WTC11 (cell line): ENCODE results near the gene WAC. TPM values are rescaled to one million over a fixed set of nuclear protein-coding genes. Genes with fewer than 3 reads are reported as not detected.
"Not testable (repeated sequence)": the region's sequence is repeated elsewhere in the genome, so short reads cannot be mapped to it uniquely, and the experiment has no call there.

Source experiments
- ATAC-seq: fragments of 200-7000 bp; cut with Tn5 transposase; 2 replicates; pipeline ENCODE4 v1.10.0; 2021; ENCODE audit warnings: mild to moderate bottlenecking, moderate library complexity
- CTCF ChIA-PET: fragments of 300-600 bp; sonication (Branson Sonifier 250); formaldehyde crosslinking; loops from one replicate; lab custom pipeline; 2021; ENCODE audit warnings: antibody characterized with exemption; lab: Charles Lee
- POLR2A ChIA-PET: fragments of 350-600 bp; sonication (Branson Sonifier 250); formaldehyde crosslinking; loops from one replicate; lab custom pipeline; 2021; ENCODE audit warnings: antibody characterized with exemption; lab: Charles Lee
- DNase-seq: peaks from one replicate; pipeline ENCODE4 v3.0.0; 2021; ENCODE audit warnings: low spot score
- H3K27ac Mint-ChIP-seq: 2 replicates; pipeline ENCODE4 v1.8.0; 2021; ENCODE audit warnings: mixed read lengths
- H3K27me3 Mint-ChIP-seq: 2 replicates; pipeline ENCODE4 v1.8.0; 2021; ENCODE audit warnings: low read depth, mild to moderate bottlenecking, moderate library complexity, mixed read lengths
- H3K36me3 Mint-ChIP-seq: 2 replicates; pipeline ENCODE4 v1.8.0; 2021; ENCODE audit warnings: mixed read lengths
- H3K4me1 Mint-ChIP-seq: 2 replicates; pipeline ENCODE4 v1.8.0; 2022; ENCODE audit warnings: mixed read lengths
- H3K4me3 Mint-ChIP-seq: 2 replicates; pipeline ENCODE4 v1.8.0; 2021; ENCODE audit warnings: mild to moderate bottlenecking, moderate library complexity, mixed read lengths
- H3K9me3 Mint-ChIP-seq: 2 replicates; pipeline ENCODE4 v1.8.0; 2021; ENCODE audit warnings: mixed read lengths
- ATF1 ChIP-seq: sonication (generic); formaldehyde crosslinking; IDR thresholded peaks from 2 replicates; pipeline ENCODE4 v1.8.1; 2023; ENCODE audit warnings: mild to moderate bottlenecking, moderate library complexity, missing genetic modification reagents
- CBFB ChIP-seq: sonication (generic); formaldehyde crosslinking; IDR thresholded peaks from 2 replicates; pipeline ENCODE4 v1.8.1; 2022; ENCODE audit warnings: mild to moderate bottlenecking, low read depth, missing genetic modification reagents
- CREM ChIP-seq: sonication (generic); formaldehyde crosslinking; IDR thresholded peaks from 2 replicates; pipeline ENCODE4 v1.8.1; 2022; ENCODE audit warnings: mild to moderate bottlenecking, missing genetic modification reagents, moderate library complexity
- EMX1 ChIP-seq: fragments of 250-450 bp; sonication (Bioruptor Pico); IDR thresholded peaks from 2 replicates; pipeline ENCODE4 v1.8.0; 2021; ENCODE audit warnings: mild to moderate bottlenecking
- FOXJ3 ChIP-seq: sonication (generic); formaldehyde crosslinking; IDR thresholded peaks from 2 replicates; pipeline ENCODE4 v1.9.0; 2021; ENCODE audit warnings: missing genetic modification reagents, mild to moderate bottlenecking, borderline replicate concordance
- FOXK1 ChIP-seq: sonication (generic); formaldehyde crosslinking; IDR thresholded peaks from 2 replicates; pipeline ENCODE4 v1.8.0; 2022; ENCODE audit warnings: mild to moderate bottlenecking, moderate library complexity, missing genetic modification reagents
- GABPB1 ChIP-seq: sonication (generic); formaldehyde crosslinking; IDR thresholded peaks from 2 replicates; pipeline ENCODE4 v1.8.1; 2023; ENCODE audit warnings: mild to moderate bottlenecking, missing genetic modification reagents
- GRHL2 ChIP-seq: fragments of 250-450 bp; sonication (Bioruptor Pico); IDR thresholded peaks from 2 replicates; pipeline ENCODE4 v1.8.0; 2022; ENCODE audit warnings: mild to moderate bottlenecking, moderate library complexity; ENCODE audit not compliant: insufficient replicate concordance, severe bottlenecking
- IRF2 ChIP-seq: sonication (generic); formaldehyde crosslinking; IDR thresholded peaks from 2 replicates; pipeline ENCODE4 v1.8.0; 2022; ENCODE audit warnings: low read depth, missing genetic modification reagents, borderline replicate concordance
- JAZF1 ChIP-seq: fragments of 250-450 bp; sonication (Bioruptor Pico); IDR thresholded peaks from 2 replicates; pipeline ENCODE4 v1.9.0; 2021; ENCODE audit warnings: moderate library complexity, mild to moderate bottlenecking, inconsistent platforms
- JUN ChIP-seq: sonication (generic); formaldehyde crosslinking; IDR thresholded peaks from 2 replicates; pipeline ENCODE4 v1.8.0; 2023; ENCODE audit warnings: mild to moderate bottlenecking, missing genetic modification reagents
- MXD4 ChIP-seq: fragments of 250-450 bp; sonication (Bioruptor Pico); IDR thresholded peaks from 2 replicates; pipeline ENCODE4 v1.8.0; 2021; ENCODE audit warnings: mild to moderate bottlenecking, moderate library complexity, borderline replicate concordance
- NFE2L1 ChIP-seq: sonication (generic); formaldehyde crosslinking; IDR thresholded peaks from 2 replicates; pipeline ENCODE4 v1.8.1; 2023; ENCODE audit warnings: missing genetic modification reagents
- NR2C2 ChIP-seq: sonication (generic); formaldehyde crosslinking; IDR thresholded peaks from 2 replicates; pipeline ENCODE4 v1.8.0; 2022; ENCODE audit warnings: mild to moderate bottlenecking, missing genetic modification reagents
- NR3C1 ChIP-seq: sonication (generic); formaldehyde crosslinking; conservative IDR thresholded peaks from 2 replicates; pipeline ENCODE4 v1.8.1; 2023; ENCODE audit warnings: low read depth, mild to moderate bottlenecking, missing genetic modification reagents
- OVOL2 ChIP-seq: fragments of 250-450 bp; sonication (Bioruptor Pico); IDR thresholded peaks from 2 replicates; pipeline ENCODE4 v1.9.0; 2021; ENCODE audit warnings: mild to moderate bottlenecking, borderline replicate concordance
- PRRX2 ChIP-seq: fragments of 250-450 bp; sonication (Bioruptor Pico); IDR thresholded peaks from 2 replicates; pipeline ENCODE4 v1.8.0; 2021; ENCODE audit warnings: mild to moderate bottlenecking
- RELA ChIP-seq: sonication (generic); formaldehyde crosslinking; IDR thresholded peaks from 2 replicates; pipeline ENCODE4 v1.8.1; 2022; ENCODE audit warnings: missing genetic modification reagents, mild to moderate bottlenecking, borderline replicate concordance
- SMAD4 ChIP-seq: sonication (generic); formaldehyde crosslinking; IDR thresholded peaks from 2 replicates; pipeline ENCODE4 v1.8.0; 2022; ENCODE audit warnings: mild to moderate bottlenecking, missing genetic modification reagents
- ZNF138 ChIP-seq: sonication (generic); formaldehyde crosslinking; conservative IDR thresholded peaks from 2 replicates; pipeline ENCODE4 v1.8.1; 2022; ENCODE audit warnings: mild to moderate bottlenecking, moderate library complexity, missing genetic modification reagents
- ZNF396 ChIP-seq: fragments of 250-450 bp; sonication (Bioruptor Pico); IDR thresholded peaks from 2 replicates; pipeline ENCODE4 v1.8.0; 2021; ENCODE audit warnings: mild to moderate bottlenecking, moderate library complexity, borderline replicate concordance
- total RNA-seq: library from RNA; stranded (reverse); gene quantifications from 3 replicates; pipeline ENCODE4 v1.2.3, GENCODE V29; 2021
- TF ChIP-seq, protein P1 (sequence below): sonication (generic); formaldehyde crosslinking; IDR thresholded peaks from 2 replicates; pipeline ENCODE4 v1.8.0; 2022; ENCODE audit warnings: mild to moderate bottlenecking, missing genetic modification reagents
- TF ChIP-seq, protein P2 (sequence below): sonication (generic); formaldehyde crosslinking; conservative IDR thresholded peaks from 2 replicates; pipeline ENCODE4 v1.8.1; 2022; ENCODE audit warnings: mild to moderate bottlenecking, missing genetic modification reagents
- TF ChIP-seq, protein P3 (sequence below): sonication (generic); formaldehyde crosslinking; IDR thresholded peaks from 2 replicates; pipeline ENCODE4 v1.8.0; 2023; ENCODE audit warnings: mild to moderate bottlenecking, missing genetic modification reagents
- TF ChIP-seq, protein P4 (sequence below): sonication (generic); formaldehyde crosslinking; IDR thresholded peaks from 2 replicates; pipeline ENCODE4 v1.8.1; 2022; ENCODE audit warnings: mild to moderate bottlenecking, missing genetic modification reagents, moderate library complexity, borderline replicate concordance

Gene WAC
- total RNA-seq, 1 experiment from 2014 or later = 108 TPM

DNA sequence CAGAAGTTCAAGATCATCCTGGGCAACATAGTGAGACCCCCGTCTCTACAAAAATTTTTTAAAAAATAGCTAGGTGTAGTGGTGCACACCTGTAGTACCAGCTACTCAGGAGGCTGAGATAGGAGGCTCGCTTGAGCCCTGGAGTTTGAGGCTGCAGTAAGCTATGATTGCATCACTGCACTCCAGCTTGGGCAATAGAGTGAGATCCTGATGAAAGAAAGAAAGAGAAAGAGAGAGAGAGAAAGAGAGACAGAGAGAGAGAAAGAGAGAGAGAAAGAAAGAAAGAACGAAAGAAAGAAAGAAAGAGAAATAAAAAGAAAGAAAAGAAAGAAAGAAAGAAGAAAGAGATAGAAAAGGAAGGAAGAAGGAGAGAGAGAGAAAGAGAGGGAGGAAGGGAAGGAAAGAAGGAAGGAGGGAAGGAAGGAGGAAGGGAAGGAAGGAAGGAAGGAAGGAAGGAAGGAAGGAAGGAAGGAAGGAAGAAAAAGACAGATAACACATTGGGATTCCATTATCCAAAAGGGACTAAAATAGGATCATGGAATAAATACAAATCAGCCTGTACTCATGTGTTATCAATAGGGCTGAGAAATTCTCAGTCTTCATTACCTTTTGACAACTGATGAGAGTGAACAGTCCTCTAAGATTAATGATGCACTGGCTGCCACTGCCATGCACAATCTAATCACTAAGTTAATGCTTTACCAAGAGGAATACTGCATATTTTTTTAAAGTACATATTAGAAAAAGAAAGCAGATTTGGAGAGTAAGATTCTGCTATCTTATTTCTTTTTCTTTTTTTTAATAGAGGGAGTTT, 35.4 kb upstream of the WAC start:
- Mint-ChIP-seq H3K9me3 (peaks cover 3% of the 10 kb centered on the region; the same call in 1 of the 2 replicates), H3K36me3 (peaks cover 3% of the 10 kb centered on the region; the same call in 1 of the 2 replicates), H3K4me1 (peaks cover 12% of the 10 kb centered on the region), H3K27me3 (no peaks in the 10 kb centered on the region), H3K4me3 (no peak overlapping the region), H3K27ac (no peak overlapping the region)
- ChIA-PET CTCF (no interaction called here), POLR2A (no interaction called here)
- TF ChIP-seq EMX1 (no peak), NR3C1 (no peak), GRHL2 (CRISPR knock-in tag) (no peak), NR2C2 (no peak), IRF2 (CRISPR knock-in tag) (no peak), ZNF396 (CRISPR knock-in tag) (no peak), MXD4 (no peak), JAZF1 (CRISPR knock-in tag) (no peak), ZNF138 (CRISPR knock-in tag) (no peak), JUN (CRISPR knock-in tag) (no peak), GABPB1 (CRISPR knock-in tag) (no peak)
- TF ChIP-seq, protein P1, sequence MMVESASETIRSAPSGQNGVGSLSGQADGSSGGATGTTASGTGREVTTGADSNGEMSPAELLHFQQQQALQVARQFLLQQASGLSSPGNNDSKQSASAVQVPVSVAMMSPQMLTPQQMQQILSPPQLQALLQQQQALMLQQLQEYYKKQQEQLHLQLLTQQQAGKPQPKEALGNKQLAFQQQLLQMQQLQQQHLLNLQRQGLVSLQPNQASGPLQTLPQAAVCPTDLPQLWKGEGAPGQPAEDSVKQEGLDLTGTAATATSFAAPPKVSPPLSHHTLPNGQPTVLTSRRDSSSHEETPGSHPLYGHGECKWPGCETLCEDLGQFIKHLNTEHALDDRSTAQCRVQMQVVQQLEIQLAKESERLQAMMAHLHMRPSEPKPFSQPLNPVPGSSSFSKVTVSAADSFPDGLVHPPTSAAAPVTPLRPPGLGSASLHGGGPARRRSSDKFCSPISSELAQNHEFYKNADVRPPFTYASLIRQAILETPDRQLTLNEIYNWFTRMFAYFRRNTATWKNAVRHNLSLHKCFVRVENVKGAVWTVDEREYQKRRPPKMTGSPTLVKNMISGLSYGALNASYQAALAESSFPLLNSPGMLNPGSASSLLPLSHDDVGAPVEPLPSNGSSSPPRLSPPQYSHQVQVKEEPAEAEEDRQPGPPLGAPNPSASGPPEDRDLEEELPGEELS = no peak
- TF ChIP-seq, protein P2, sequence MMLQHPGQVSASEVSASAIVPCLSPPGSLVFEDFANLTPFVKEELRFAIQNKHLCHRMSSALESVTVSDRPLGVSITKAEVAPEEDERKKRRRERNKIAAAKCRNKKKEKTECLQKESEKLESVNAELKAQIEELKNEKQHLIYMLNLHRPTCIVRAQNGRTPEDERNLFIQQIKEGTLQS (CRISPR knock-in tag) = no peak
- DNase-seq (no peak), ATAC-seq (no peak)

DNA sequence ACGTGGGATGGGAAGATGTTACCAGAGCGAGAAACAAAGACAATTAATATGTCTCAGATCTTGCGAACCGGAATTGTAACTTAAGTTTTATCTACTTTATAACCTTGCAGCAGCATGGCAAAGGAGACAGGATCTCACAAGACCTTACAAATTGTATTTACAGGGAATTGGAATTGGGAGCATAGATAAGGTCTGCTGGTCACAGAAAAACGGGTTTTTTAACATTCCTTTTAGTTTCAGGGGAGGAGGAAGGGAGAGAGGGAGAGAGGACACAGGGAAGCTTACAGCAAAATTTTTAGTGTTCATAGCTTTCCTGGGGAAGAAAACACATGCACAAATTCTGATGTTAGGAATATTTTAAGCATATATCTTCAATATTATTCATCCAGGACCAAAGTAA, 32.7 kb upstream of the WAC start:
- H3K4me1 Mint-ChIP-seq = peaks cover 20% of the 10 kb centered on the region
- POLR2A ChIA-PET, H3K27me3 Mint-ChIP-seq, H3K9me3 Mint-ChIP-seq, H3K36me3 Mint-ChIP-seq, ATAC-seq, H3K27ac Mint-ChIP-seq, H3K4me3 Mint-ChIP-seq, DNase-seq: not testable (repeated sequence)
- CTCF ChIA-PET = interaction anchor here (0.5 to 1.2 kb wide), 2 partner anchors 66 to 107 kb away, joined by 3 to 4 read pairs; no protein-coding TSS in a partner anchor

DNA sequence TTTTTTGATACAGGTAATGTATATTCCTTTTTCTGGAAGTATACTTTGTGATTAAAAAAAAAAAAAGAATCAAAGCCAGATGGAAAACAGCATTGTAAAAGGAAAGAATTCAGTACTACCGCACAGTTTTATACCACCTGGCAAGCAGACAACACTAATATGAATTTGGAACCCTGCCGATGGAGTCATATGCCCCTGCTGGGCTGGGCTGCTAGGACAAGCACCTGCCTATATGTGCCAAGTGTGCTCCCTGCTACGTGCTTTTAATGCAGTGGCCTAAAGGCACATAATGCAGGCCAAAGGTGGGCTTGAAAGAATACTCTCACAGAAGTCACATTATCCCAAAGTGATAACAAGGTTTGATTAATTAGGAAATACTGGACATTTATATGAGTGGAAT, 29.8 kb upstream of the WAC start:
- Mint-ChIP-seq H3K4me3 (no peak overlapping the region; the same call in 1 of the 2 replicates), H3K4me1 (peaks cover 20% of the 10 kb centered on the region), H3K27me3 (no peaks in the 10 kb centered on the region), H3K36me3 (peaks cover 3% of the 10 kb centered on the region; the same call in 1 of the 2 replicates), H3K27ac (no peak overlapping the region), H3K9me3 (peaks cover 6% of the 10 kb centered on the region; the same call in 1 of the 2 replicates)
- ATAC-seq (no peak), DNase-seq (no peak)
- ChIA-PET POLR2A (no interaction called here), CTCF (no interaction called here)
- TF ChIP-seq, protein P1 = no peak
- TF ChIP-seq FOXJ3 (CRISPR knock-in tag) (no peak), ATF1 (CRISPR knock-in tag) (no peak), NFE2L1 (CRISPR knock-in tag) (no peak), RELA (CRISPR knock-in tag) (no peak), MXD4 (no peak), FOXK1 (CRISPR knock-in tag) (no peak), OVOL2 (CRISPR knock-in tag) (no peak), CREM (CRISPR knock-in tag) (no peak), SMAD4 (CRISPR knock-in tag) (no peak), CBFB (CRISPR knock-in tag) (no peak), PRRX2 (CRISPR knock-in tag) (no peak)
- TF ChIP-seq, protein P3, sequence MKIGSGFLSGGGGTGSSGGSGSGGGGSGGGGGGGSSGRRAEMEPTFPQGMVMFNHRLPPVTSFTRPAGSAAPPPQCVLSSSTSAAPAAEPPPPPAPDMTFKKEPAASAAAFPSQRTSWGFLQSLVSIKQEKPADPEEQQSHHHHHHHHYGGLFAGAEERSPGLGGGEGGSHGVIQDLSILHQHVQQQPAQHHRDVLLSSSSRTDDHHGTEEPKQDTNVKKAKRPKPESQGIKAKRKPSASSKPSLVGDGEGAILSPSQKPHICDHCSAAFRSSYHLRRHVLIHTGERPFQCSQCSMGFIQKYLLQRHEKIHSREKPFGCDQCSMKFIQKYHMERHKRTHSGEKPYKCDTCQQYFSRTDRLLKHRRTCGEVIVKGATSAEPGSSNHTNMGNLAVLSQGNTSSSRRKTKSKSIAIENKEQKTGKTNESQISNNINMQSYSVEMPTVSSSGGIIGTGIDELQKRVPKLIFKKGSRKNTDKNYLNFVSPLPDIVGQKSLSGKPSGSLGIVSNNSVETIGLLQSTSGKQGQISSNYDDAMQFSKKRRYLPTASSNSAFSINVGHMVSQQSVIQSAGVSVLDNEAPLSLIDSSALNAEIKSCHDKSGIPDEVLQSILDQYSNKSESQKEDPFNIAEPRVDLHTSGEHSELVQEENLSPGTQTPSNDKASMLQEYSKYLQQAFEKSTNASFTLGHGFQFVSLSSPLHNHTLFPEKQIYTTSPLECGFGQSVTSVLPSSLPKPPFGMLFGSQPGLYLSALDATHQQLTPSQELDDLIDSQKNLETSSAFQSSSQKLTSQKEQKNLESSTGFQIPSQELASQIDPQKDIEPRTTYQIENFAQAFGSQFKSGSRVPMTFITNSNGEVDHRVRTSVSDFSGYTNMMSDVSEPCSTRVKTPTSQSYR = no peak
- TF ChIP-seq, protein P4, sequence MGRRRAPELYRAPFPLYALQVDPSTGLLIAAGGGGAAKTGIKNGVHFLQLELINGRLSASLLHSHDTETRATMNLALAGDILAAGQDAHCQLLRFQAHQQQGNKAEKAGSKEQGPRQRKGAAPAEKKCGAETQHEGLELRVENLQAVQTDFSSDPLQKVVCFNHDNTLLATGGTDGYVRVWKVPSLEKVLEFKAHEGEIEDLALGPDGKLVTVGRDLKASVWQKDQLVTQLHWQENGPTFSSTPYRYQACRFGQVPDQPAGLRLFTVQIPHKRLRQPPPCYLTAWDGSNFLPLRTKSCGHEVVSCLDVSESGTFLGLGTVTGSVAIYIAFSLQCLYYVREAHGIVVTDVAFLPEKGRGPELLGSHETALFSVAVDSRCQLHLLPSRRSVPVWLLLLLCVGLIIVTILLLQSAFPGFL (CRISPR knock-in tag) = no peak
